ENCODE data around the gene SERPINA5.
"Not testable (repeated sequence)": the region's sequence is repeated elsewhere in the genome, so short reads cannot be mapped to it uniquely, and the experiment has no call there.

DNA sequence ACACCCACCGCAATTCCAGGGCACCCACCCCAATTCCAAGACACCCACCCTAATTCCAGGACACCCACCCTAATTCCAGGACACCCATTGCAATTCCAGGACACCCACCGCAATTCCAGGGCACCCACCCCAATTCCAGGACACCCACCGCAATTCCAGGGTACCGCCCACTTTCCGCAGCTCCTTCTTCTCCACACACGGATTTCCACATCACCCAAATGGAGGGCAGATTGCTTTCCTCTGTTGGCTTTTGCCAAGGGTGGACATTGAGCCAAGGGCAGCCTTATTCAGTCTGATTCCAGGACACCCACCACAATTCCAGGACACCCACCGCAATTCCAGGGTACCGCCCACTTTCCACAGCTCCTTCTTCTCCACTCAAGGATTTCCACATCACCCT is 56.6 kb downstream of the SERPINA5 start:
- not testable (repeated sequence) for TF ChIP-seq POLR2A (IDR thresholded peaks at IDR 0.05; ENCODE audit: low read depth, low read length); POLR2AphosphoS5 (IDR thresholded peaks at IDR 0.05; ENCODE audit: low read depth, low read length); TAF1 (IDR thresholded peaks at IDR 0.05; ENCODE audit: low read depth, low read length); PAX5 (IDR thresholded peaks at IDR 0.05; ENCODE audit: insufficient read depth, low read length, severe bottlenecking); SPI1 (IDR thresholded peaks at IDR 0.05; ENCODE audit: low read depth, low read length)

All from GM12891 (cell line).